D721Med (cell line): Measurements from ENCODE around the gene CYP1B1.
"Not testable (repeated sequence)": the region's sequence is repeated elsewhere in the genome, so short reads cannot be mapped to it uniquely, and the experiment has no call there.

Source experiments
- DNase-seq: peaks from one replicate; pipeline ENCODE4 v3.0.0; 2011; ENCODE audit warnings: low spot score; ENCODE audit not compliant: insufficient read length
- FAIRE-seq: peaks from 2 replicates; lab custom pipeline; 2011; peaks lifted over from hg19 to GRCh38; lab: Jason Lieb, UNC
- CTCF ChIP-seq: IDR thresholded peaks from 2 replicates; pipeline ENCODE4 v1.5.1; 2012; ENCODE audit warnings: mild to moderate bottlenecking, control low read depth; ENCODE audit not compliant: insufficient read depth; ENCODE audit errors: missing control alignments

Gene CYP1B1

DNA sequence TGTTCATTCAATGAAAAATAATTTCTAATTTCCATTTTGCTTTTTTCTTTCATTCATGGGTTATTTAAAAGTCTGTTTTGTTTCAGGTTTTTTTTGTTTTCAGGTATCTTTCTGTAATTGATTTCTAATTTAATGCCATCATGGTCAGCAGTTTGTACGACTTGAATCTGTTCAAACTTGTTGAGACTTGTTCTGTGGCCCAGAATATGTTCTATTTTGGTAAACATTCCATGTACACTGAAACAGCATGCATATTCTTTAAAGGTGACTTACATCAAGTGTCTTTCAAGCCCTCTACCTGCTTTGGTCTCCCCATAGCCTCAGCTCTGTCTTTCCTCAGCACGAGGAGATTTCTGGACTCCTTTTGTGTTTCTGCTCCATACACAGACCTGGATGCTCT, 49.1 kb downstream of the CYP1B1 start:
- no peak for TF ChIP-seq CTCF
- no peak for DNase-seq
- no peak for FAIRE-seq

DNA sequence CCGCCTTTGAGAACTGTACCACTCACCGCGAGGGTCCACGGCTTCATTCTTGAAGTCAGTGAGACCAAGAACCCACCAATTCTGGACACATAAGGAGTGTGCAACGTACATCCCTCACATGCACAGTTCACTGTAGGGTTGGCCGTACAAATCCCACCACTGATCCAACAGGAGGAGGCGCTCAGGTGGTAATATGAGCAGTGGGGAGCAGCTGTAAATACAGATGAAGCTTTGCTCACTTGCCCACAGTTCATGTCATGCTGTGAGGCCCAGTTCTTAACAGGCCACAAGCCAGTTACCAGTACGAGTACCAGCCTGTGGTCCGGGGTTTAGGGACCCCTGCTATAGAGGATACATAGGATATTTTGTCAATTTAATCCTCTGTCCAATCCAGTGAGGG, 54.4 kb downstream of the CYP1B1 start:
- no peak for TF ChIP-seq CTCF
- no peak for FAIRE-seq
- no peak for DNase-seq

- DNase-seq: not testable (repeated sequence)
Observed at GRCh38 chr2:38020359-38021069, 55.4 kb downstream of the CYP1B1 start.

DNA sequence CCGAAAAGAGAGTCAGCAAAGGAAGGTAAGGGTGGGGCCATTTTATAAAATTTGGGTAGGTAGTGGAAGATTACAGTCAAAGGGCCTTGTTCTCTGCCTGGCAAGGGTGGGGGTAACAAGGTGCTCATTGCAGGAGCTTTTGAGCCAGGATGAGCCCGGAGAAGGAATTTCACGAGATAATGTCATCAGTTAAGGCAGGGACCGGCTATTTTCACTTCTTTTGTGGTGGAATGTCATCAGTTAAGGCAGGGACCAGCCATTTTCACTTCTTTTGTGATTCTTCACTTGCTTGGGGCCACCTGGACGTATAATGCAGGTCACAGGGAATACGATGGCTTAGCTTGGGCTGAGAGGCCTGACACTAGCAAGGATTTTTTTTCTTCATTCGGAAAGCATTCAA, 58.1 kb downstream of the CYP1B1 start:
- FAIRE-seq (no peak), DNase-seq (no peak)
- no peak for TF ChIP-seq CTCF

More at GRCh38 chr2:38020359-38021069, 55.4 kb downstream of the CYP1B1 start:
- not testable (repeated sequence) for FAIRE-seq
